WERI-Rb-1 (cell line): ENCODE results near the gene ABRAXAS1.
A peak's percentile ranks its signal among the peaks of the same experiment; 100 is the strongest.
"Not testable (repeated sequence)": the region's sequence is repeated elsewhere in the genome, so short reads cannot be mapped to it uniquely, and the experiment has no call there.

Experiments used
- DNase-seq: peaks from one replicate; pipeline ENCODE4 v3.0.0-alpha.2; 2020
- H3K27ac ChIP-seq: fragments of 250-450 bp; sonication (Bioruptor Pico); 2 replicates; pipeline ENCODE4 v1.5.1; 2020; ENCODE audit warnings: mild to moderate bottlenecking, moderate library complexity
- H3K27me3 ChIP-seq: fragments of 250-450 bp; sonication (Bioruptor Pico); 2 replicates; pipeline ENCODE4 v1.5.1; 2021; ENCODE audit warnings: mild to moderate bottlenecking, low read depth, moderate library complexity; ENCODE audit not compliant: insufficient read depth, severe bottlenecking
- H3K36me3 ChIP-seq: fragments of 250-450 bp; sonication (Bioruptor Pico); 2 replicates; pipeline ENCODE4 v1.5.1; 2020; ENCODE audit warnings: mild to moderate bottlenecking, moderate library complexity
- H3K4me3 ChIP-seq: 2 replicates; pipeline ENCODE4 v1.5.1; 2011; ENCODE audit warnings: low read depth, mild to moderate bottlenecking, control low read depth, low read length
- H3K9me3 ChIP-seq: fragments of 250-450 bp; sonication (Bioruptor Pico); 2 replicates; pipeline ENCODE4 v1.5.1; 2021; ENCODE audit warnings: mild to moderate bottlenecking, moderate library complexity; ENCODE audit not compliant: severe bottlenecking
- TF ChIP-seq, protein P1 (sequence below): IDR thresholded peaks from 2 replicates; pipeline ENCODE4 v1.5.1; 2011; ENCODE audit warnings: low read depth, mild to moderate bottlenecking, control low read depth, inconsistent platforms, low read length

Gene ABRAXAS1

DNA sequence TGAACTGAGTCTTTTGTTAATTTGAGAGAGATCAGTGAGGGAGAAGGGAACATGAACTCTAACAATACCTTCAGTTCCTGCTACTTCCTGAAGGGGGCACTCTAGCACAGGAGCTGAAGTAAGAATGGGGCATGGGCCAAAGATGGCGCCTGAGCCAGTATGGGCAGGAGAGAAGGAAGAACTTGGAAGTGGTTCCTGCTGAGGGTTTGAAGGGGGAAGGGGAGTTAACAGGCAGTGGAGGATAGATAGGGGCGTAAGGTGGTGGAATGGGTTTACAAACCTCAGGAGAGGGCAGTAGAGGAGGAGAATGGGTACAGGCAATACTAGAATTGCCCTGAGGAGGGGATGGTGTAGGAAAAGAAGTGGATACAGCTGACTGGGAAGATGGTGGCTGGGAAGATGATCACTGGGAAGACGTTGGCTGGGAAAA, 24.3 kb upstream of the ABRAXAS1 start:
- H3K27me3 ChIP-seq, H3K27ac ChIP-seq, H3K36me3 ChIP-seq, H3K4me3 ChIP-seq, H3K9me3 ChIP-seq: not testable (repeated sequence)
- TF ChIP-seq, protein P1, sequence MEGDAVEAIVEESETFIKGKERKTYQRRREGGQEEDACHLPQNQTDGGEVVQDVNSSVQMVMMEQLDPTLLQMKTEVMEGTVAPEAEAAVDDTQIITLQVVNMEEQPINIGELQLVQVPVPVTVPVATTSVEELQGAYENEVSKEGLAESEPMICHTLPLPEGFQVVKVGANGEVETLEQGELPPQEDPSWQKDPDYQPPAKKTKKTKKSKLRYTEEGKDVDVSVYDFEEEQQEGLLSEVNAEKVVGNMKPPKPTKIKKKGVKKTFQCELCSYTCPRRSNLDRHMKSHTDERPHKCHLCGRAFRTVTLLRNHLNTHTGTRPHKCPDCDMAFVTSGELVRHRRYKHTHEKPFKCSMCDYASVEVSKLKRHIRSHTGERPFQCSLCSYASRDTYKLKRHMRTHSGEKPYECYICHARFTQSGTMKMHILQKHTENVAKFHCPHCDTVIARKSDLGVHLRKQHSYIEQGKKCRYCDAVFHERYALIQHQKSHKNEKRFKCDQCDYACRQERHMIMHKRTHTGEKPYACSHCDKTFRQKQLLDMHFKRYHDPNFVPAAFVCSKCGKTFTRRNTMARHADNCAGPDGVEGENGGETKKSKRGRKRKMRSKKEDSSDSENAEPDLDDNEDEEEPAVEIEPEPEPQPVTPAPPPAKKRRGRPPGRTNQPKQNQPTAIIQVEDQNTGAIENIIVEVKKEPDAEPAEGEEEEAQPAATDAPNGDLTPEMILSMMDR, result peak; percentile 58
- DNase-seq, result peak; percentile 63

DNA sequence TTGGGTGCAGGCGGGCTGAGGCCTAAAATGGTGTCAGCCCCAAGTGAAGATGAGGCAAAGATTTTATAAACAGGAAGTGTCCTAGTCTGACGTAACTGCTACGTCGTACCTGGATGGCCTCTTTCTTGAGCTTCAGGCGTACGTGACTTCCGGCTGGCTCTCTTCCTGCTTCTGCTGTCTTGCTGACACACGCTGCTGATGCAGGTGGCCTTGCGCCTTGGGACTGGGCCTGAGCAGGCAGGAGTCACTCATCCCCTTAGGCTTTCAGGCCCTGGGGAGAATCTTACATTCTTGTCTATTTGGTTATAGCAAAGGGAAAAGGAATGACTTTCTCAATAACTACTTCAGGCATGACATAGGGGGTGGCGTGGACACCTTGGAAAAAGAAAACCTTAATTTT, 20.1 kb upstream of the ABRAXAS1 start:
- Histone ChIP-seq H3K9me3 (no peaks in the 10 kb centered on the region), H3K27ac (no peak overlapping the region), H3K36me3 (no peaks in the 10 kb centered on the region), H3K27me3 (no peaks in the 10 kb centered on the region), H3K4me3 (no peak overlapping the region)
- DNase-seq, result no peak
- TF ChIP-seq, protein P1, result no peak

DNA sequence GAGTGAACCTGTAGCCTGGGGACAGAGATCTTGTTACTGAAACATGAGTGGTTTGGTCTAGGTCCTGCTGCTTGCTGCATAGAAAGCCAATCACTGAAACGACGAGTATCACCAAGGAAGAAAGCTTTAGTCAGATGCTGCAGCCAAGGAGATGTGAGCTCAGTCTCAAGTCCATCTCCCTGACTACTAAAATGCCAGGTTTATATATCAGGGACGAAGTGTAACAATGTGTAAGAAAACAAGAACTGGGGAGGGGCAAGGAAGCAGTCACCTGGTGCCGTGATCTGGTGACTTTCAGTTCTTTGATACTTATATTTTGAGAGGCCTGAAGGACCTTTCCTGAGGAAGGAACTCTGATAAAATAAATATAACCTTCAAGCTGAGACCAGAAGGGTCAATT, 19.6 kb upstream of the ABRAXAS1 start:
- TF ChIP-seq, protein P1, result no peak
- H3K9me3 ChIP-seq, result no peaks in the 10 kb centered on the region
- H3K36me3 ChIP-seq, result no peaks in the 10 kb centered on the region

DNA sequence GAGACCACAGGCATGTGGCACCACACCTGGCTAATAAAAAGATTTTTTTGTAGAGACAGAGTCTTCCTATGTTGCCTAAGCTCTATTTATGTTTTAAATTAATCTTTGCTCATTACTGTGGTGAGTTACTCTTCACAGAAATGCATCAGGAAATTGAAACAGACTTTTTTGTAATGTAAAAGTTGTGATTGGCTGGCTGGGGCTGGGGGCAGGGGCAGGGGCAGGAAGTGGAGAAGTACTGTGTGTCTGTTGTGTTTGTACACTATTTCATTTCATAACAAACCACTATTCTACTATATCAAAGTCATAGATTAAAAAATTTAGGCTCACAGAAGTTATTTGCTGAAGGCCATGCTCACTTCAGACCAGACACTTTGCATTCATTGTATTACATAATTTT, 19.1 kb upstream of the ABRAXAS1 start:
- H3K4me3 ChIP-seq, result no peak overlapping the region
- no peak for DNase-seq
- H3K27me3 ChIP-seq, result no peaks in the 10 kb centered on the region
- H3K36me3 ChIP-seq, result no peaks in the 10 kb centered on the region
- no peaks in the 10 kb centered on the region for H3K9me3 ChIP-seq
- no peak overlapping the region for H3K27ac ChIP-seq
- TF ChIP-seq, protein P1, result no peak

More for the DNA sequence above, 19.6 kb upstream of the ABRAXAS1 start:
- H3K27ac ChIP-seq, result no peak overlapping the region
- H3K4me3 ChIP-seq, result no peak overlapping the region
- no peak for DNase-seq
- H3K27me3 ChIP-seq, result no peaks in the 10 kb centered on the region

DNA sequence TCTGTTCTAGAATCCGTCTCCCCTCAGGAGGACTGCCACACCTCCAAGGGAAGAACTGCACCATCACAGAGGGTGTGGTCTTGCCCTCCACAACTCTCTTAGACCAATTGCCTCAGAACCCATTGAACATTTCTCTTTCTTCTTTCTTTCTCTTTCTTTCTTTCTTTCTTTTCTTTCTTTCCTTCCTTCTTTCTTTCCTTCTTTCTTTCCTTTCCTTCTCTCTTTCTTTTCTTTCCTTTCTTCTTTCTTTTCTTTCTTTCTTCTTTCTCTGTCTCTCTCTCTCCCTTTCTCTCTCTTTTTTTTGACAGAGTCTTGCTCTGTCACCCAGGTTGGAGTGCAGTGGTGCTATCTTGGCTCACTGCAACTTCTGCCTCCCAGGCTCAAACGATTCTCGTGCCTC, 16.8 kb upstream of the ABRAXAS1 start:
- H3K27me3 ChIP-seq, H3K9me3 ChIP-seq, DNase-seq, H3K27ac ChIP-seq, H3K36me3 ChIP-seq, H3K4me3 ChIP-seq: not testable (repeated sequence)

DNA sequence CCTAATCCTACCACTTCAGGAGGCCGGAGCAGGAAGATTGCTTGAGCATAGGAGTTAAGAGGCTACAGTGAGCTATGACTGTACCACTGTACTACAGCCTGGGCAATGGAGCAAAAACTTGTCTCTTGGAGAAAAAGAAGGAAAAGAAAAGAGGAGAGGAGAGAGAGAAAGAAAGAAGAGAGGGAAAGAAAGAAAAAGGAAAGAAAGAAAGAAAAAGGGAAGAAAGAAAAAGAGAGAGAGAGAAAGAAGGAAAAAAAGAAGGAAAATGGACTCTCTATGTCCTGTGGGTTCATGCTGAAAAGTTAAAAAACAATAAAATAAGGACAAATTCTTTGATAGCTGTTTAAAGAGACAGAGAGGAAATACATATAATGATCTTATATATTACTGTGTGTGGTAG, 13.3 kb upstream of the ABRAXAS1 start:
- TF ChIP-seq, protein P1, result no peak
- Histone ChIP-seq H3K9me3 (no peaks in the 10 kb centered on the region), H3K27me3 (no peaks in the 10 kb centered on the region), H3K4me3 (no peak overlapping the region), H3K36me3 (no peaks in the 10 kb centered on the region), H3K27ac (no peak overlapping the region)
- no peak for DNase-seq

DNA sequence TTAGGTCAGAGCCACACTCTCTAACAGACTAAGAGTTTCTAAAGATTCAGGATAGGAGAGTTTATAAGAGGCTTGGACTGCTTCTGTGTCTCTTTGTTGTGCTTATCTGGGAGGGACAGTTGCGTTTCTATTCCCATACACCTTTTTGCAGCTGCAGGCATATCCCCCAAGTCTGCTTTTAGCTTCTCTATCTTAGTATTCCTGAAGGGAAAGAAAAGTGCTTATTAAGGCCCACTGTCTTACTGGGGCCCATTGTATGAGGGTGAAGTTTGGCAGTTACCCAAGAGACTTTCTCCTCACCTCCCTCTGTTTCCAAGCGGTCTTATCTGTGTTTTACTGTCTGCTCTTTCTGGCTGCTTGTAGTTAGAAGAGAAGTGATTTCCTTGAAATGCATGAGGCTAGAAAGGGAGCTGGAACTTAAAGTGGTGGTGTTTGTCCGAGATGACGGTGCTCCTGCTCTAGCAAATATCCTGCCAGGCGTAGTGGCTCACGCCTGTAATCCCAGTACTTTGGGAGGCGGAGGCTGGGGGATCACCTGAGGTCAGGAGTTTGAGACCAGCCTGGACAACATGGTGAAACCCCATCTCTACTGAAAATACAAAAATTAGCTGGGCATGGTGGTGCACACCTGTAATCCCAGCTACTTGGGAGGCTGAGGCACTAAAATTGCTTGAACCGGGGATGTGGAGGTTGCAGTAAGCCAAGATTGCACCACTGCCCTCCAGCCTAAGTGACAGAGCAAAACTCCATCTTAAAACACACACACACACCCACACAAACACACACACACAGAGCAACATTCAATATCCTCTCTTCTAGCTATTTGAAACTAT, 11.4 kb upstream of the ABRAXAS1 start:
- not testable (repeated sequence) for H3K36me3 ChIP-seq, DNase-seq, H3K27me3 ChIP-seq, H3K27ac ChIP-seq, H3K4me3 ChIP-seq, H3K9me3 ChIP-seq
